Naive thymus-derived CD4-positive, alpha-beta T cell (primary cell): ENCODE data around the gene ZCCHC24. TPM values are rescaled to one million over a fixed set of nuclear protein-coding genes. Genes with fewer than 3 reads are reported as not detected.

ENCODE experiments used
- ATAC-seq: fragments of 150-1000 bp; cut with Tn5 transposase; 2 replicates; pipeline ENCODE4 v1.10.0; 2021; ENCODE audit warnings: mild to moderate bottlenecking, moderate library complexity
- CTCF ChIA-PET: fragments of 350-600 bp; sonication (Branson Sonifier 250); formaldehyde crosslinking; loops from one replicate; lab custom pipeline; 2021; ENCODE audit warnings: antibody characterized with exemption; lab: Charles Lee
- POLR2A ChIA-PET: fragments of 350-600 bp; sonication (Branson Sonifier 250); formaldehyde crosslinking; loops from one replicate; lab custom pipeline; 2021; ENCODE audit warnings: antibody characterized with exemption, inconsistent platforms; lab: Charles Lee
- DNase-seq, 9 donors: peaks; one replicate each; pipeline versions ENCODE4 v3.0.0 to v3.0.0-alpha.2; 2020 to 2022; ENCODE audit warnings: mixed read lengths in 1 of 9
- H3K27ac ChIP-seq: one replicate; pipeline ENCODE4 v1.7.0; 2013; ENCODE audit warnings: mild to moderate bottlenecking, low read depth, low read length, moderate library complexity
- H3K27me3 ChIP-seq, 2 donors: one replicate each; pipeline ENCODE4 v1.7.0; 2013; ENCODE audit warnings: low read length in 2 of 2, mild to moderate bottlenecking in 2 of 2, moderate library complexity in 2 of 2; ENCODE audit not compliant: control insufficient read depth in 2 of 2, insufficient read depth in 2 of 2
- H3K36me3 ChIP-seq, 3 experiments: 1 replicate in 2 of 3; 2 replicates in 1 of 3; pipeline ENCODE4 v1.7.0; 2013; ENCODE audit warnings: low read length in 3 of 3, mild to moderate bottlenecking in 3 of 3, moderate library complexity in 1 of 3; ENCODE audit not compliant: insufficient read depth in 3 of 3, control insufficient read depth in 2 of 3
- H3K4me1 ChIP-seq, 2 donors: one replicate each; pipeline ENCODE4 v1.7.0; 2013; ENCODE audit warnings: low read length in 2 of 2, mild to moderate bottlenecking in 2 of 2, moderate library complexity in 1 of 2; ENCODE audit not compliant: control insufficient read depth in 2 of 2, insufficient read depth in 2 of 2
- H3K4me3 ChIP-seq: 2 replicates; pipeline ENCODE4 v1.7.0; 2013; ENCODE audit warnings: mild to moderate bottlenecking, low read length
- H3K9me3 ChIP-seq, 3 experiments: 1 replicate in 2 of 3; 2 replicates in 1 of 3; pipeline ENCODE4 v1.7.0; 2013; ENCODE audit warnings: low read length in 3 of 3; ENCODE audit not compliant: control insufficient read depth in 2 of 3
- H3K27ac Mint-ChIP-seq, 9 donors: one replicate each; pipeline ENCODE4 v1.8.0; 2020 to 2022; ENCODE audit warnings: mixed read lengths in 9 of 9, mild to moderate bottlenecking in 8 of 9, moderate library complexity in 5 of 9, inconsistent platforms in 2 of 9
- H3K27me3 Mint-ChIP-seq, 5 donors: one replicate each; pipeline ENCODE4 v1.8.0; 2021 to 2022; ENCODE audit warnings: mixed read lengths in 5 of 5, mild to moderate bottlenecking in 1 of 5
- H3K36me3 Mint-ChIP-seq, 5 donors: one replicate each; pipeline ENCODE4 v1.8.0; 2020 to 2022; ENCODE audit warnings: mixed read lengths in 5 of 5, mild to moderate bottlenecking in 3 of 5, inconsistent platforms in 1 of 5
- H3K4me1 Mint-ChIP-seq, 7 donors: one replicate each; pipeline ENCODE4 v1.8.0; 2020 to 2022; ENCODE audit warnings: mixed read lengths in 7 of 7, mild to moderate bottlenecking in 3 of 7, inconsistent platforms in 1 of 7
- H3K4me3 Mint-ChIP-seq, 10 donors: one replicate each; pipeline ENCODE4 v1.8.0; 2020 to 2022; ENCODE audit warnings: mild to moderate bottlenecking in 10 of 10, mixed read lengths in 10 of 10, moderate library complexity in 6 of 10, inconsistent platforms in 2 of 10
- H3K9me3 Mint-ChIP-seq, 11 donors: one replicate each; pipeline ENCODE4 v1.8.0; 2020 to 2022; ENCODE audit warnings: mixed read lengths in 11 of 11, mild to moderate bottlenecking in 4 of 11, inconsistent platforms in 1 of 11, moderate library complexity in 1 of 11
- intact Hi-C, 2 donors: fragments of 100-400 bp; cut with micrococcal nuclease; formaldehyde crosslinking; loops; one replicate each; pipeline ENCODE4 v1.15.1; 2023
- polyA plus RNA-seq, 2 donors: library from polyadenylated mRNA; unstranded; fragments of 300-500 nt; fragmentation: Illumina TruSeq; gene quantifications; one replicate each; pipeline ENCODE4 v1.2.3, GENCODE V29; 2021
- total RNA-seq, 6 experiments: library from RNA in 5 of 6; stranded (reverse) in 5 of 6; gene quantifications; 1 replicate in 5 of 6; 2 replicates in 1 of 6; pipeline ENCODE4 v1.2.3 and lab custom pipeline; 2021 to 2026

The ZCCHC24 gene
- total and polyA plus RNA-seq, 7 experiments from 2014 or later, result 0.30 to 2.0 (median 0.73) TPM

DNA sequence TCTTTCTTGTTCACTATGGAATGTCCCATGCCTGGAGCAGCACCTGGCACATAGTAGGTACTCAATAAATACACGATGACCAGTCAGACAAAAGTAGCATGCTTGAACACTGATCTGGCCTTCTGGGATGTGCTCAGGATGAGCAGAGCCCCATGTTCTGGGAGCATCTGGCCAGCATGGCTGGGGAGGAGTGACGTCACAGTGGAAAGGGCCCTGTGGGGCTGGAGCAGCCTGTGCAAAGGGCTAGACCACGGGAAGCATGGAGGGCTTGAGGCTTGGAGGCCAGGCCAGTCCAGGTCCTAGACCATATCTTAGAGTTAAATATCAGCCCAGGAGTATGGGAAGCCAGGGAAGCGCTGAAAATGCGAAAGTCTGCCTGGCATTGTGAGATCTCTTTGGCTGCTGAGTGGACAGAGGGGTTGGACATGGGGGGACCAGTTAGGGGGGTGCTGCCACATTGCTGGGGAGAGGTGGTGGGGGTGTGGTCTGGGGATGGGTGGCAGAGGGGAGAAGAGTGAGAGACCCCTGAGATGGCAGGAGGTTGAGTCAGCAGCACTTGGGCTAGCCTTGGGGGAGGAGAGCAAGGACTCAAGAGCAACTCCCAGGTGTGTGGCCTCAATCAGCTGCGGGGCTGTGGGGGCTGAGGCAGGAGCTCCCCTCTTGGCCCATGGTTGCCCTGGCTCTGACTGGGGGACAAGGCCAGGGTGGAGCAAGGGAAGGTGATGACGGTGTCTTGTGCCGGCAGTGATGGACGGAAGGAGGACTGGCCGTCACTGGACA is 34.9 kb downstream of the ZCCHC24 start:
- H3K27me3 Mint-ChIP-seq, result no peaks in the 10 kb centered on the region
- H3K27ac Mint-ChIP-seq, result no peak overlapping the region
- H3K4me1 Mint-ChIP-seq, result peaks cover 0 to 12% (median 0%) of the 10 kb centered on the region in 7 donors
- DNase-seq (no peak), ATAC-seq (no peak)
- H3K4me3 ChIP-seq, result no peak overlapping the region
- H3K27ac ChIP-seq, result no peak overlapping the region
- H3K27me3 ChIP-seq, result no peaks in the 10 kb centered on the region
- CTCF ChIA-PET, result no interaction called here
- H3K9me3 ChIP-seq, result no peaks in the 10 kb centered on the region
- H3K36me3 Mint-ChIP-seq, result no peaks in the 10 kb centered on the region
- H3K36me3 ChIP-seq, result no peaks in the 10 kb centered on the region
- H3K9me3 Mint-ChIP-seq, result no peaks in the 10 kb centered on the region
- H3K4me1 ChIP-seq, result no peaks in the 10 kb centered on the region
- intact Hi-C loops, result no loop called here
- no peak overlapping the region for H3K4me3 Mint-ChIP-seq
- POLR2A ChIA-PET, result no interaction called here

DNA sequence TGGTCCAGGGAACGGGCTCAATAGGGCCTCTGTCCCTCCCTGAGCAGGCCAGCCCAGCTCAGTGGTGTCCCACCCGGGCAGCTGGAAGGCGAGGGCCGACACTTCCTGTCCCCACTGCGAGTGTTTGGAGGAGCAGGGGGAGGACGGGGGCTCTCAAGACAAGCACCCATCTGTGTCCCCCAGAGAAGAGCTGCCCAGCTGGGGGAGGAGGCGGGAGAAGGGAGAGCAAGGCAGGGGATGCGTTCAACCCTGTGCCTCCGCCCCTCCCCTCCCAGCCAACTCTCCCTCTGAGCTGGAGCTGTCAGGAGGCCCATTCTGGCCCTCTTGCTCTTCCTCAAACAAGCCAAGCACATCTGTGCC is 35.7 kb downstream of the ZCCHC24 start:
- Mint-ChIP-seq H3K27me3 (no peaks in the 10 kb centered on the region), H3K4me3 (no peak overlapping the region), H3K36me3 (no peaks in the 10 kb centered on the region), H3K4me1 (peaks cover 0 to 12% (median 0%) of the 10 kb centered on the region in 7 donors), H3K9me3 (no peaks in the 10 kb centered on the region), H3K27ac (no peak overlapping the region)
- DNase-seq, result no peak
- H3K36me3 ChIP-seq, result no peaks in the 10 kb centered on the region
- H3K4me1 ChIP-seq, result no peaks in the 10 kb centered on the region
- no peak overlapping the region for H3K4me3 ChIP-seq
- H3K27me3 ChIP-seq, result no peaks in the 10 kb centered on the region
- ChIA-PET CTCF (interaction anchor here (0.6 kb wide), 1 partner anchor 35 kb away, joined by 5 read pairs; no protein-coding TSS in a partner anchor), POLR2A (no interaction called here)
- no peak for ATAC-seq
- H3K9me3 ChIP-seq, result no peaks in the 10 kb centered on the region
- H3K27ac ChIP-seq, result no peak overlapping the region
- intact Hi-C loops, result no loop called here

DNA sequence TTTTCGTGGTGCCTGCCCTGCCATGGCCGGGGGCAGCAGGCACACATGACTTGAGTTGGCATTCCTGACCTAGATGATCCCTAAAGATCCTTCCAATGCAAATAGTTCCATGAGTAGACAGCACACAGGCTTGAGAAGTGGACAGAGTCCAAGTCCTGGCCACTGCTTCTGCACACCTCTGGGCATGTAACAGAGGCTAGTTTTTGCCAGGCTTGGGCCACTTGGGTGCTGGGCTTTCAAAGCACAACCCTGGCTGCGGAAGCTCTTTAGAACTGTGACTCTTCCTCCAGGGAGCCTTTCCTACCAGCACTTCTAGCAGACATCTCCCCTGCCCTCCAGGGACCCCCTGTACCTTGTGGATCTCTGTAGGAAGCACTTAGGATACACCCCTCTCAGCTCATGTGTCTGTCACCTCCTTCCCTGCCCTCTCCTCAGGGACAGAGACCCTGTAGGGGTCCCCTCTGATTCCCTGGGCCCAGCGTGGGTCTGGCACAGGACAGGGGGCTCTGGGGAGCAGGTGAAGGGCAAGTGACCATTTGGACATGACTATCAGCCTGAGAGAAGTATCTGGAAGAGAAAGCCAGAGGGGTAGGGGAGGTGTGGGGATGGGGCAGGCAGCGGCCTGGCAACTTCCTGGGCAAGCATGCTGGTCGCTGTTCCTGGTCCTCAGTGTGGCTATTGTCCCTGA is 36.2 kb downstream of the ZCCHC24 start:
- Histone ChIP-seq H3K36me3 (no peaks in the 10 kb centered on the region), H3K27ac (no peak overlapping the region), H3K27me3 (no peaks in the 10 kb centered on the region), H3K4me3 (no peak overlapping the region), H3K9me3 (no peaks in the 10 kb centered on the region), H3K4me1 (no peaks in the 10 kb centered on the region)
- ChIA-PET CTCF (interaction anchor here (0.6 kb wide), 1 partner anchor 34 kb away, joined by 5 read pairs; no protein-coding TSS in a partner anchor), POLR2A (no interaction called here)
- Mint-ChIP-seq H3K4me1 (peaks cover 0 to 12% (median 0%) of the 10 kb centered on the region in 7 donors), H3K36me3 (no peaks in the 10 kb centered on the region), H3K27ac (peak overlapping the region in 1 of 9 donors; percentile 46), H3K27me3 (no peaks in the 10 kb centered on the region), H3K4me3 (no peak overlapping the region), H3K9me3 (peaks cover 0 to 2% (median 0%) of the 10 kb centered on the region in 11 donors)
- intact Hi-C loops, result no loop called here
- DNase-seq, result no peak
- no peak for ATAC-seq

DNA sequence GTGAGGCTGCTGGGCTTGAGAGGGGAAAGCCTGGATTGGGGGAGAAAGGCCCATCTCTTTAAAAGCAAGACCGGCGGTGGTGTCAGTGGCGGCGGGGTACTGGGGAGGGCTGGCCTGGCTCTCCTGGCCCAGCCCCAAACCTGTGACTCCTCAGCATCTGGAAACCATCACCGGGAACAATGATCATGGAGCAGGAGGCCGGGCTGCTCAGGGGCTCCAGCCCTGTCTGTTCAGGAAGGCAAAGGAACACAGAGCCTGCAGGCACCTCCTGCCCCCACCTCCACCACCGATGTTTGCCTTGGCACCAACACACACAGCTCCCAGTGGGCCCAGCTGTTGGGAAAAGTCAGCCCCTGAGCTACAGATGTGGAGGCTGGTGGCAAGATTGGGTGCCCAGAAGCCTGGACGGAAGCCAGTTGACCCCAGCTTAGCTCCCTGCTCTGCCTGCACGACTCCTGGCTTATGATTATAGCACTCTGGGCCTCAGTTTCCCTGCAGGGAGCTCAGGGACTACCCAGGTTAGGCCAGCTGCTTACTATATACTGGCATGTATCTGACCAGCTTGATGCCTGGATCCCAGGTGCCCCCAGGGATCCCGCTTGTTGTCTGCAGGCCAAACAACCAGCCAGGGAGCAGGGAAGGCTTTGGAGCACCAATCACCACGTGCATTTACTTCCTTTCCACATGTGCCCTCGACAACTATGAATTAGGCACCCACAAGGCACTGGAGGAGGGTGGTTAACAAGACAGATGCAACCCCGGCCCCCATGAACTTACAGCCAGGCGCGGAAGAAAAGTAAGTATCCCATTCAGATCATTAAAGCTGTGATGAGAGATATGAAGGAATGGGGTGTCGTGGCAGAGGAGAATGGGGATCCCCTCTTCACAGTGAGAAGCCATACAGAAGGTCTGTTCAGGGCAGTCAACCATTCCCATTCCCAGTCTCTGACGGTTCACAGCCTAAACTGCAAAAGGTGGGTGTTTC is 37.3 kb downstream of the ZCCHC24 start:
- peaks cover 0 to 2% (median 0%) of the 10 kb centered on the region in 11 donors for H3K9me3 Mint-ChIP-seq
- Histone ChIP-seq H3K27me3 (no peaks in the 10 kb centered on the region), H3K36me3 (no peaks in the 10 kb centered on the region), H3K4me3 (no peak overlapping the region), H3K27ac (no peak overlapping the region), H3K4me1 (no peaks in the 10 kb centered on the region), H3K9me3 (no peaks in the 10 kb centered on the region)
- H3K27ac Mint-ChIP-seq, result no peak overlapping the region
- peaks cover 0 to 3% (median 0%) of the 10 kb centered on the region in 5 donors for H3K27me3 Mint-ChIP-seq
- H3K4me3 Mint-ChIP-seq, result no peak overlapping the region
- CTCF ChIA-PET, result interaction anchor here (1.1 kb wide), 1 partner anchor 33 kb away, joined by 4 read pairs; no protein-coding TSS in a partner anchor
- H3K36me3 Mint-ChIP-seq, result no peaks in the 10 kb centered on the region
- H3K4me1 Mint-ChIP-seq, result peaks cover 0 to 10% (median 0%) of the 10 kb centered on the region in 7 donors
- ATAC-seq, result no peak
- intact Hi-C loops, result no loop called here
- POLR2A ChIA-PET, result no interaction called here
- DNase-seq, result no peak

DNA sequence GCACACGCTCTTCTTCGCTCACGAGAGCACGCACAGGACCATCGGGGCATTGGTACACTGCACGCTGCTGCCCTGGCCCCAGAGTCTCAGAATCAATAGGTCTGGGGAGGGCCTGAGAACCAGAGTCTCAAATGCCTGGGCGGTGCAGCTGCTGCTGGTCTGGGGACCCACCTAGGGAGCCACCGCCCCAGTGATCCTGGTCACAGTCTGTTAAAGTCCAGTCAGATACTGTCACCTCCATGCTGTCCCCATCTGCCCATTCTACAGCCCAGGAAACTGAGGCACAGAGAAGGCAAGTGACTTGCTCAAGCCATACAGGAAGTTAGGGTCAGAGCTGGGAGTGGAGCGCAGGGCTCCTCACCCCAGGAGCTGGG is 38.0 kb downstream of the ZCCHC24 start:
- no peak overlapping the region for H3K4me3 ChIP-seq
- peaks cover 0 to 3% (median 0%) of the 10 kb centered on the region in 5 donors for H3K27me3 Mint-ChIP-seq
- intact Hi-C loops, result no loop called here
- no peaks in the 10 kb centered on the region for H3K27me3 ChIP-seq
- peaks cover 0 to 11% (median 0%) of the 10 kb centered on the region in 7 donors for H3K4me1 Mint-ChIP-seq
- H3K27ac Mint-ChIP-seq, result no peak overlapping the region
- H3K9me3 Mint-ChIP-seq, result peaks cover 0 to 2% (median 0%) of the 10 kb centered on the region in 11 donors
- no peaks in the 10 kb centered on the region for H3K9me3 ChIP-seq
- H3K4me3 Mint-ChIP-seq, result no peak overlapping the region
- POLR2A ChIA-PET, result no interaction called here
- H3K36me3 Mint-ChIP-seq, result no peaks in the 10 kb centered on the region
- ATAC-seq (no peak), DNase-seq (no peak)
- CTCF ChIA-PET, result interaction anchor here (1.1 kb wide), 1 partner anchor 33 kb away, joined by 4 read pairs; no protein-coding TSS in a partner anchor
- H3K36me3 ChIP-seq, result no peaks in the 10 kb centered on the region
- H3K27ac ChIP-seq, result no peak overlapping the region
- no peaks in the 10 kb centered on the region for H3K4me1 ChIP-seq

DNA sequence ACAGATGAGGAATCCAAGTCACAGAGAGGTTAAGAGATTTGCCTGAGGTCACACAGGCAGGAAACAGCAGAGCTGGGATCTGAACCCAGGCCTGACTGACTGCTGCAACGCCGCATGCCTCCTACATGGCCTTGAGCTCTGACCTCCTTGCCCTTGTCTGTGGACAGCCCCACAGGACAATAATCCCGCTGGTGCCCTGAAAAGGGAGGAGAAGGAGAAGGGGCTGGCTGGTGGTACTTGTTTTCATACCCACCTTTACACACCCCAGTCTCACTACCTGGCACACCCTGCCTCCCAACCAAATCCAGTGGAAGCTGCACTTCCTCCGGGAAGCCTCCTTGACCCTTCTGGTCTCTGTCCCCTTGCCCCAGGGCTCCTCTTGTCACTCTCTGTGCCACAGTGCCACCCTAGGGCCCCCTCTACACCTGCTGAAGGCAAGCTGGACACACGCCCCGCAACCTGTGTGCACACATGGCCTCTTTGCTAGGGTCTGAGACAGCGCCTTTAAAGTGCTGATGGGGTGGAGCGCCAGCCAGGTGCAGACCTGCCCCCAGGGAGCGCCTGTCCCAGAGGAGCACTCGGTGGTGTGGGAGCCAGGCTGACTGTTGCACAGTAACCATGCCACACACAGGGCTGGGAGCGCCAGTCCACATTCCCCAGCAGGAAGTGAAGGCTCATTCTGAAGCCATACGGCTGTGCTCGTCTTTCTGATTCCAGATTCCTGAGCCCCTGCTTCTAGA is 38.6 kb downstream of the ZCCHC24 start:
- Histone ChIP-seq H3K36me3 (no peaks in the 10 kb centered on the region), H3K27me3 (no peaks in the 10 kb centered on the region), H3K27ac (no peak overlapping the region), H3K4me1 (no peaks in the 10 kb centered on the region), H3K9me3 (no peaks in the 10 kb centered on the region), H3K4me3 (no peak overlapping the region)
- intact Hi-C loops, result no loop called here
- H3K36me3 Mint-ChIP-seq, result no peaks in the 10 kb centered on the region
- no peak for ATAC-seq
- no peak overlapping the region for H3K27ac Mint-ChIP-seq
- peaks cover 0 to 2% (median 0%) of the 10 kb centered on the region in 11 donors for H3K9me3 Mint-ChIP-seq
- no peak for DNase-seq
- ChIA-PET CTCF (no interaction called here), POLR2A (no interaction called here)
- H3K27me3 Mint-ChIP-seq, result peaks cover 0 to 3% (median 0%) of the 10 kb centered on the region in 5 donors
- H3K4me1 Mint-ChIP-seq, result peaks cover 0 to 11% (median 0%) of the 10 kb centered on the region in 7 donors
- H3K4me3 Mint-ChIP-seq, result no peak overlapping the region
